HG03342 (cell line): ENCODE results near the gene OAS2.
"Not testable (repeated sequence)": the region's sequence is repeated elsewhere in the genome, so short reads cannot be mapped to it uniquely, and the experiment has no call there.

Experiments used
- ATAC-seq: cut with Tn5 transposase; IDR thresholded peaks from one replicate; pipeline ENCODE4 v1.9.1; 2021; ENCODE audit warnings: mild to moderate bottlenecking, moderate library complexity; ENCODE audit not compliant: unreplicated experiment

The OAS2 gene

GRCh38 chr12:112947761-112948160 is 30.6 kb upstream of the OAS2 start:
- no peak for ATAC-seq

GRCh38 chr12:112948806-112949205 is 29.5 kb upstream of the OAS2 start:
- no peak for ATAC-seq

GRCh38 chr12:112950701-112951100 is 27.6 kb upstream of the OAS2 start:
- ATAC-seq = no peak

- not testable (repeated sequence) for ATAC-seq
These were observed 21.2 kb upstream of the OAS2 start for GRCh38 chr12:112957125-112957524.

- ATAC-seq = no peak
These were observed 17.2 kb upstream of the OAS2 start for GRCh38 chr12:112961074-112961473.

GRCh38 chr12:112961536-112961935 is 16.8 kb upstream of the OAS2 start:
- no peak for ATAC-seq

GRCh38 chr12:112962561-112962960 is 15.8 kb upstream of the OAS2 start:
- no peak for ATAC-seq

GRCh38 chr12:112963227-112963861 is 15.0 kb upstream of the OAS2 start:
- no peak for ATAC-seq

- no peak for ATAC-seq
These were observed 14.2 kb upstream of the OAS2 start for GRCh38 chr12:112964067-112964670.

GRCh38 chr12:112964915-112965314 is 13.4 kb upstream of the OAS2 start:
- ATAC-seq = no peak

- ATAC-seq = no peak
These were observed 12.7 kb upstream of the OAS2 start for GRCh38 chr12:112965643-112966042.

- no peak for ATAC-seq
These were observed 11.0 kb upstream of the OAS2 start for GRCh38 chr12:112967306-112967705.

GRCh38 chr12:112967858-112968257 is 10.5 kb upstream of the OAS2 start:
- no peak for ATAC-seq

GRCh38 chr12:112969547-112970306 is 8.6 kb upstream of the OAS2 start:
- no peak for ATAC-seq

GRCh38 chr12:112970391-112970790 is 7.9 kb upstream of the OAS2 start:
- no peak for ATAC-seq

- no peak for ATAC-seq
These were observed 7.1 kb upstream of the OAS2 start for GRCh38 chr12:112971248-112971647.

- no peak for ATAC-seq
These were observed 5.1 kb upstream of the OAS2 start for GRCh38 chr12:112973011-112973735.

GRCh38 chr12:112973818-112974231 is 4.5 kb upstream of the OAS2 start:
- no peak for ATAC-seq

- ATAC-seq = no peak
These were observed 3.4 kb upstream of the OAS2 start for GRCh38 chr12:112974904-112975303.

- no peak for ATAC-seq
These were observed 1.2 kb upstream of the OAS2 start for GRCh38 chr12:112977139-112977538.

GRCh38 chr12:112977641-112978040 is 678 bp upstream of the OAS2 start:
- ATAC-seq = no peak
